K562 (cell line): ENCODE measurements around the gene CLNK. TPM values are rescaled to one million over a fixed set of nuclear protein-coding genes. Genes with fewer than 3 reads are reported as not detected.

Source experiments
- ATAC-seq: fragments of 200-7000 bp; cut with Tn5 transposase; 3 replicates; pipeline ENCODE4 v1.9.1; 2020; ENCODE audit warnings: moderate library complexity
- BruUV-seq: library from RNA; stranded (reverse); fragments of 400-500 nt; replicated peaks from 2 replicates; lab custom pipeline; 2021; lab: Mats Ljungman, UMichigan
- CTCF ChIA-PET: fragments of 300-600 bp; formaldehyde crosslinking; extraction: SDS; loops from one replicate; lab custom pipeline; 2021; ENCODE audit warnings: low intra/inter-chr PET ratio; lab: Yijun Ruan, JAX
- POLR2A ChIA-PET: fragments of 300-600, 350-650 bp; sonication (Branson Sonifier 250); formaldehyde crosslinking; extraction: SDS; loops from one replicate; lab custom pipeline; 2021; ENCODE audit warnings: antibody characterized with exemption, inconsistent platforms; lab: Yijun Ruan, JAX
- DNase-seq, 4 experiments: peaks; one replicate each; pipeline versions ENCODE4 v3.0.0 to v3.0.0-alpha.2; 2011 to 2018; ENCODE audit warnings: low spot score in 3 of 4, mixed read lengths in 3 of 4; ENCODE audit errors: extremely low read depth in 1 of 4
- FAIRE-seq: peaks from 2 replicates; lab custom pipeline; 2011; peaks lifted over from hg19 to GRCh38; lab: Jason Lieb, UNC
- H2AFZ ChIP-seq: 2 replicates; pipeline ENCODE4 v1.6.0; 2011; ENCODE audit warnings: low read depth, low read length, control low read depth, inconsistent platforms
- H3K27ac ChIP-seq: fragments of 200-600 bp; 3 replicates; pipeline ENCODE4 v1.8.0; 2011; ENCODE audit warnings: low read depth, mild to moderate bottlenecking, control low read depth, inconsistent platforms, low read length, moderate library complexity, mixed read lengths; ENCODE audit errors: extremely low read depth
- H3K27me3 ChIP-seq, 2 experiments: fragments of 300-600 bp in 1 of 2; 2 replicates in 1 of 2; 3 replicates in 1 of 2; pipeline versions ENCODE4 v1.6.0 to v1.8.0; 2011; ENCODE audit warnings: inconsistent platforms in 2 of 2, low read length in 2 of 2, mild to moderate bottlenecking in 1 of 2, mixed read lengths in 1 of 2, moderate library complexity in 1 of 2; ENCODE audit not compliant: control insufficient read depth in 2 of 2, insufficient read depth in 2 of 2
- H3K36me3 ChIP-seq: fragments of 300-600 bp; 3 replicates; pipeline ENCODE4 v1.8.0; 2011; ENCODE audit warnings: mild to moderate bottlenecking, low read length, inconsistent platforms; ENCODE audit not compliant: control insufficient read depth, insufficient read depth
- H3K4me1 ChIP-seq, 2 experiments: fragments of 200-600 bp in 1 of 2; replicated peaks in 1 of 2; 2 replicates in 1 of 2; 3 replicates in 1 of 2; pipeline versions ENCODE4 v1.5.1 to v1.8.0; 2011; ENCODE audit warnings: inconsistent platforms in 2 of 2, low read length in 2 of 2, mild to moderate bottlenecking in 1 of 2, mixed read lengths in 1 of 2, moderate library complexity in 1 of 2; ENCODE audit not compliant: control insufficient read depth in 2 of 2, insufficient read depth in 2 of 2
- H3K4me2 ChIP-seq: 2 replicates; pipeline ENCODE4 v1.6.1; 2011; ENCODE audit warnings: low read length, control low read depth, inconsistent platforms, mixed read lengths; ENCODE audit not compliant: insufficient read depth
- H3K4me3 ChIP-seq: fragments of 200-600 bp; sonication (generic), shearing (Covaris generic); 2 replicates; pipeline ENCODE4 v1.5.1; 2016; ENCODE audit warnings: control low read depth, inconsistent platforms
- H3K79me2 ChIP-seq: fragments of 200-600 bp; 3 replicates; pipeline ENCODE4 v1.8.0; 2011; ENCODE audit warnings: low read length, inconsistent platforms; ENCODE audit not compliant: control insufficient read depth, insufficient read depth
- H3K9ac ChIP-seq, 2 experiments: 2 replicates each; pipeline versions ENCODE4 v1.6.0 to v1.6.1; 2011; ENCODE audit warnings: low read depth in 2 of 2, low read length in 2 of 2, control low read depth in 1 of 2, inconsistent platforms in 1 of 2, mild to moderate bottlenecking in 1 of 2, mixed read lengths in 1 of 2; ENCODE audit not compliant: insufficient read depth in 1 of 2
- H3K9me1 ChIP-seq: one replicate; pipeline ENCODE4 v1.6.0; 2011; ENCODE audit warnings: inconsistent platforms, mild to moderate bottlenecking, low read length, moderate library complexity; ENCODE audit not compliant: control insufficient read depth, insufficient read depth
- H3K9me3 ChIP-seq: replicated peaks from 2 replicates; pipeline ENCODE4 v1.5.1; 2011; ENCODE audit warnings: low read depth, low read length, inconsistent platforms; ENCODE audit not compliant: control insufficient read depth, insufficient read depth
- H4K20me1 ChIP-seq: replicated peaks from 2 replicates; pipeline ENCODE4 v1.6.1; 2011; ENCODE audit warnings: low read length, inconsistent platforms, mixed read lengths; ENCODE audit not compliant: control insufficient read depth, insufficient read depth
- ATF1 ChIP-seq, 2 experiments: fragments of 450-650 bp in 1 of 2; IDR thresholded peaks; 2 replicates each; pipeline ENCODE4 v1.6.1; 2016; ENCODE audit warnings: missing compliant biosample characterization in 1 of 2, missing genetic modification characterization in 1 of 2
- CSDE1 ChIP-seq, 2 experiments: fragments of 450-650 bp; IDR thresholded peaks; 2 replicates each; pipeline ENCODE4 v1.6.1; 2016; ENCODE audit warnings: mild to moderate bottlenecking in 1 of 2
- DIDO1 ChIP-seq: fragments of 450-650 bp; IDR thresholded peaks from 2 replicates; pipeline ENCODE4 v1.6.1; 2016; ENCODE audit warnings: low read depth, missing biosample characterization, missing genetic modification characterization
- ERF ChIP-seq: fragments of 450-650 bp; formaldehyde crosslinking; IDR thresholded peaks from 2 replicates; pipeline ENCODE4 v1.4.0; 2020; ENCODE audit warnings: mild to moderate bottlenecking, mixed read lengths
- NCOA6 ChIP-seq: fragments of 450-650 bp; IDR thresholded peaks from 2 replicates; pipeline ENCODE4 v1.6.1; 2017; ENCODE audit warnings: mild to moderate bottlenecking
- NFYB ChIP-seq: IDR thresholded peaks from 2 replicates; pipeline ENCODE4 v1.6.1; 2011; ENCODE audit warnings: mild to moderate bottlenecking, moderate library complexity; ENCODE audit not compliant: insufficient read length; ENCODE audit errors: extremely low read depth
- PHF20 ChIP-seq: fragments of 450-650 bp; IDR thresholded peaks from 2 replicates; pipeline ENCODE4 v1.6.1; 2018; ENCODE audit not compliant: partially characterized antibody
- PHF21A ChIP-seq: fragments of 450-650 bp; IDR thresholded peaks from 2 replicates; pipeline ENCODE4 v1.6.1; 2017; ENCODE audit warnings: low read depth, borderline replicate concordance
- ZC3H8 ChIP-seq: fragments of 450-650 bp; IDR thresholded peaks from 2 replicates; pipeline ENCODE4 v1.6.1; 2017
- ZNF274 ChIP-seq: IDR thresholded peaks from 2 replicates; pipeline ENCODE4 v1.6.1; 2011; ENCODE audit warnings: low read depth, mild to moderate bottlenecking, low read length, moderate library complexity, borderline replicate concordance
- ZNF347 ChIP-seq: fragments of 450-650 bp; formaldehyde crosslinking; IDR thresholded peaks from 2 replicates; pipeline ENCODE4 v1.4.0; 2020; ENCODE audit warnings: low read depth, mild to moderate bottlenecking, moderate library complexity
- ZNF695 ChIP-seq: fragments of 450-650 bp; formaldehyde crosslinking; IDR thresholded peaks from 2 replicates; pipeline ENCODE4 v1.4.0; 2020; ENCODE audit warnings: mild to moderate bottlenecking, moderate library complexity
- ZNF778 ChIP-seq: fragments of 450-650 bp; formaldehyde crosslinking; IDR thresholded peaks from 2 replicates; pipeline ENCODE4 v1.4.0; 2020; ENCODE audit warnings: mild to moderate bottlenecking, moderate library complexity
- WGBS: fragments of 100-300 bp; shearing (Covaris generic); methylation state at CpG from one replicate; pipeline ENCODE4 v1.1.6; 2016; ENCODE audit warnings: low coverage, mixed read lengths; ENCODE audit not compliant: insufficient coverage; ENCODE audit errors: missing lambda C conversion rate; 5-methylcytosine and 5-hydroxymethylcytosine counted together
- in situ Hi-C: fragments of 300-500 bp; cut with MboI; formaldehyde crosslinking; loops from 4 replicates; pipeline ENCODE4 v1.15.0; 2018; ENCODE audit warnings: inconsistent platforms, mixed read lengths
- intact Hi-C: fragments of 100-400 bp; cut with micrococcal nuclease; formaldehyde crosslinking; loops from 2 replicates; pipeline ENCODE4 v1.14.2; 2022
- polyA plus RNA-seq, 8 experiments: library from polyadenylated mRNA; depleted of rRNA in 4 of 8; stranded (reverse) in 5 of 8; unstranded in 3 of 8; fragments of >200 nt; fragmentation: Nextera tagmentation in 2 of 8; fragmentation: Illumina TruSeq in 1 of 8; extraction: Ambion mirVana in 2 of 8; extraction: Trizol in 1 of 8; gene quantifications; 2 replicates each; pipeline versions ENCODE4 v1.2.1 to v1.2.3, GENCODE V29; 2011 to 2014; ENCODE audit warnings: inconsistent platforms in 1 of 8, missing spikeins in 1 of 8
- total RNA-seq, 7 experiments: library from RNA; depleted of rRNA in 6 of 7; stranded (reverse); fragments of >200 nt in 6 of 7; fragmentation: Illumina TruSeq in 2 of 7; extraction: Trizol in 2 of 7; gene quantifications; 2 replicates each; pipeline versions ENCODE4 v1.2.1 to v1.2.3, GENCODE V29; 2011 to 2021; ENCODE audit warnings: low replicate concordance in 1 of 7
- TF ChIP-seq, protein P1 (sequence below), 2 experiments: IDR thresholded peaks in 1 of 2; conservative IDR thresholded peaks in 1 of 2; 2 replicates each; pipeline ENCODE4 v1.6.1; 2016; ENCODE audit warnings: low read depth in 2 of 2, mild to moderate bottlenecking in 1 of 2, missing compliant biosample characterization in 1 of 2, missing genetic modification characterization in 1 of 2, moderate library complexity in 1 of 2
- TF ChIP-seq, protein P2 (sequence below): fragments of 250-450 bp; sonication (Bioruptor Pico); IDR thresholded peaks from 2 replicates; pipeline ENCODE4 v1.4.0; 2020; ENCODE audit warnings: mild to moderate bottlenecking, moderate library complexity
- TF ChIP-seq, protein P3 (sequence below): fragments of 250-450 bp; sonication (Bioruptor Pico); IDR thresholded peaks from 2 replicates; pipeline ENCODE4 v1.9.0; 2021; ENCODE audit warnings: mild to moderate bottlenecking, inconsistent platforms

Gene CLNK
- total and polyA plus RNA-seq, 9 of the 15 experiments (the other 6 are each of a cell fraction or from before 2014, with no cell fraction given) = not detected

DNA sequence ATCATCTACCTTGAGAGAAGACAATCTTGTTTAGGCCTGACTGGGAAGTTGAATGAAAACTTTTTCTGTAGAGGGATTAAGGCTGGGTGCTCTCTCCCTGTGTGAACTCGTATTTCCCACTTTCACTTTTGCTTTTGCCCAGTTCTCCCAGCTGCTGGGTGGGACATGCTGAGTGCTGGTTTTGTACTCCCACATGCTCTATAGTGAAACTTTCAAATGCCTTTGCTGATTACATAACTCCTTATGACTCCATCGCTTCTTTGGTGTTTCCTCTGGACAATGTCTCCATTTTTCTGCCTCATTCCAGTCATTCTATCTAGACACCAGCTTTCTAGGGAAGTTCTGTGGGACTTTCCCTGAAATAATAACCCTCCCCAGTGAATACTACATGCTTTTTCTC lies 100.5 kb downstream of the CLNK start (continued):
- TF ChIP-seq, protein P1, sequence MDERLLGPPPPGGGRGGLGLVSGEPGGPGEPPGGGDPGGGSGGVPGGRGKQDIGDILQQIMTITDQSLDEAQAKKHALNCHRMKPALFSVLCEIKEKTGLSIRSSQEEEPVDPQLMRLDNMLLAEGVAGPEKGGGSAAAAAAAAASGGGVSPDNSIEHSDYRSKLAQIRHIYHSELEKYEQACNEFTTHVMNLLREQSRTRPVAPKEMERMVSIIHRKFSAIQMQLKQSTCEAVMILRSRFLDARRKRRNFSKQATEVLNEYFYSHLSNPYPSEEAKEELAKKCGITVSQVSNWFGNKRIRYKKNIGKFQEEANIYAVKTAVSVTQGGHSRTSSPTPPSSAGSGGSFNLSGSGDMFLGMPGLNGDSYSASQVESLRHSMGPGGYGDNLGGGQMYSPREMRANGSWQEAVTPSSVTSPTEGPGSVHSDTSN (CRISPR knock-in tag; IDR thresholded peaks at IDR 0.05; ENCODE audit: low read depth) = no peak
- TF ChIP-seq, protein P1 (tag; conservative IDR thresholded peaks at IDR 0.05; ENCODE audit: low read depth) = no peak
- no peak for TF ChIP-seq DIDO1

DNA sequence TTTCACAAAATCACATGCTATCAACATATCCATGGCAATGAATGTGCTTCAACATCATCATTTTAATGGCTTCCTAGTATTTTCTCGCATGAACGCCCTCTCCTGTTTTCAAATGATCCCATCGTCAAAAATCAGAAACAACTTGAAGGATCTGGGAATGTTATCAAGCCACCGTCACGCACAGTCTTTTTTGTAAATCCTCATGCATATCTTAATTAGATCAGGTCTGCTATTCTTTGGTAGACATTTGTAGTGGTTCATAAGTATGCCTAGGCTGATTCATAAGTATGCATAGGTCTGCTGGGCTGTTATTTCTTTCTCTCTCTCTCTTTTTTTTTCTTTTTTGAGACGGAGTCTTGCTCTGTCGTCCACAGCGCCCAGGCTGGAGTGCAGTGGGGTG lies 101.6 kb downstream of the CLNK start:
- Histone ChIP-seq H3K9me3 (no peaks in the 10 kb centered on the region), H3K4me3 (no peak overlapping the region), H3K4me2 (no peak overlapping the region), H4K20me1 (no peaks in the 10 kb centered on the region), H3K4me1 (no peaks in the 10 kb centered on the region), H3K9ac (no peak overlapping the region), H3K36me3 (no peaks in the 10 kb centered on the region), H2AFZ (no peak overlapping the region), H3K79me2 (no peaks in the 10 kb centered on the region), H3K27me3 (no peaks in the 10 kb centered on the region), H3K27ac (no peak overlapping the region), H3K9me1 (no peaks in the 10 kb centered on the region)
- CTCF ChIA-PET = no interaction called here
- FAIRE-seq (no peak), ATAC-seq (no peak), DNase-seq (no peak)
- POLR2A ChIA-PET = no interaction called here
- BruUV-seq = no TSS peak
- WGBS = 0% methylated on average over 8 of the region's 8 CpGs
- in situ Hi-C loops (loop anchor here (25.0 kb wide), 1 partner anchor 829 kb away; no protein-coding TSS in a partner anchor), intact Hi-C loops (loop anchor here (10.0 kb wide), 1 partner anchor 842 kb away; the partner anchor contains the start of gene HS3ST1)
- TF ChIP-seq PHF20 = no peak
- TF ChIP-seq ZNF695 (CRISPR knock-in tag) = no peak
- TF ChIP-seq ZNF274 = no peak
- TF ChIP-seq, protein P2, sequence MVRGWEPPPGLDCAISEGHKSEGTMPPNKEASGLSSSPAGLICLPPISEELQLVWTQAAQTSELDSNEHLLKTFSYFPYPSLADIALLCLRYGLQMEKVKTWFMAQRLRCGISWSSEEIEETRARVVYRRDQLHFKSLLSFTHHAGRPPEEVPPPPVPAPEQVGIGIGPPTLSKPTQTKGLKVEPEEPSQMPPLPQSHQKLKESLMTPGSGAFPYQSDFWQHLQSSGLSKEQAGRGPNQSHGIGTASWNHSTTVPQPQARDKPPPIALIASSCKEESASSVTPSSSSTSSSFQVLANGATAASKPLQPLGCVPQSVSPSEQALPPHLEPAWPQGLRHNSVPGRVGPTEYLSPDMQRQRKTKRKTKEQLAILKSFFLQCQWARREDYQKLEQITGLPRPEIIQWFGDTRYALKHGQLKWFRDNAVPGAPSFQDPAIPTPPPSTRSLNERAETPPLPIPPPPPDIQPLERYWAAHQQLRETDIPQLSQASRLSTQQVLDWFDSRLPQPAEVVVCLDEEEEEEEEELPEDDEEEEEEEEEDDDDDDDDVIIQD (CRISPR knock-in tag) = no peak
- TF ChIP-seq, protein P3, sequence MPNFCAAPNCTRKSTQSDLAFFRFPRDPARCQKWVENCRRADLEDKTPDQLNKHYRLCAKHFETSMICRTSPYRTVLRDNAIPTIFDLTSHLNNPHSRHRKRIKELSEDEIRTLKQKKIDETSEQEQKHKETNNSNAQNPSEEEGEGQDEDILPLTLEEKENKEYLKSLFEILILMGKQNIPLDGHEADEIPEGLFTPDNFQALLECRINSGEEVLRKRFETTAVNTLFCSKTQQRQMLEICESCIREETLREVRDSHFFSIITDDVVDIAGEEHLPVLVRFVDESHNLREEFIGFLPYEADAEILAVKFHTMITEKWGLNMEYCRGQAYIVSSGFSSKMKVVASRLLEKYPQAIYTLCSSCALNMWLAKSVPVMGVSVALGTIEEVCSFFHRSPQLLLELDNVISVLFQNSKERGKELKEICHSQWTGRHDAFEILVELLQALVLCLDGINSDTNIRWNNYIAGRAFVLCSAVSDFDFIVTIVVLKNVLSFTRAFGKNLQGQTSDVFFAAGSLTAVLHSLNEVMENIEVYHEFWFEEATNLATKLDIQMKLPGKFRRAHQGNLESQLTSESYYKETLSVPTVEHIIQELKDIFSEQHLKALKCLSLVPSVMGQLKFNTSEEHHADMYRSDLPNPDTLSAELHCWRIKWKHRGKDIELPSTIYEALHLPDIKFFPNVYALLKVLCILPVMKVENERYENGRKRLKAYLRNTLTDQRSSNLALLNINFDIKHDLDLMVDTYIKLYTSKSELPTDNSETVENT = no peak
- no peak for TF ChIP-seq NCOA6
- TF ChIP-seq ZC3H8 = no peak
- TF ChIP-seq ATF1 (CRISPR knock-in tag; IDR thresholded peaks at IDR 0.05) = no peak
- no peak for TF ChIP-seq ATF1 (tag; IDR thresholded peaks at IDR 0.05)
- no peak for TF ChIP-seq PHF21A
- TF ChIP-seq ERF (CRISPR knock-in tag) = no peak
- no peak for TF ChIP-seq ZNF347
- no peak for TF ChIP-seq ZNF778 (CRISPR knock-in tag)
- TF ChIP-seq NFYB = no peak
- TF ChIP-seq CSDE1 (IDR thresholded peaks at IDR 0.05) = no peak
